IPS-15b (cell line): Measurements from ENCODE around the gene BNC2.

Source experiments
- H3K27me3 ChIP-seq: one replicate; pipeline ENCODE4 v1.6.1; 2013; ENCODE audit warnings: low read length; ENCODE audit not compliant: control insufficient read depth, insufficient read depth
- H3K36me3 ChIP-seq: one replicate; pipeline ENCODE4 v1.6.1; 2013; ENCODE audit warnings: low read length; ENCODE audit not compliant: control insufficient read depth, insufficient read depth
- H3K4me1 ChIP-seq: one replicate; pipeline ENCODE4 v1.6.1; 2013; ENCODE audit warnings: mild to moderate bottlenecking, low read length; ENCODE audit not compliant: control insufficient read depth, insufficient read depth
- H3K4me3 ChIP-seq: one replicate; pipeline ENCODE4 v1.5.1; 2013; ENCODE audit warnings: low read depth, low read length
- H3K9ac ChIP-seq: one replicate; pipeline ENCODE4 v1.6.1; 2013; ENCODE audit warnings: low read depth, mild to moderate bottlenecking, low read length
- H3K9me3 ChIP-seq: one replicate; pipeline ENCODE4 v1.6.1; 2013; ENCODE audit warnings: mild to moderate bottlenecking, low read length; ENCODE audit not compliant: control insufficient read depth, insufficient read depth

The BNC2 gene

DNA sequence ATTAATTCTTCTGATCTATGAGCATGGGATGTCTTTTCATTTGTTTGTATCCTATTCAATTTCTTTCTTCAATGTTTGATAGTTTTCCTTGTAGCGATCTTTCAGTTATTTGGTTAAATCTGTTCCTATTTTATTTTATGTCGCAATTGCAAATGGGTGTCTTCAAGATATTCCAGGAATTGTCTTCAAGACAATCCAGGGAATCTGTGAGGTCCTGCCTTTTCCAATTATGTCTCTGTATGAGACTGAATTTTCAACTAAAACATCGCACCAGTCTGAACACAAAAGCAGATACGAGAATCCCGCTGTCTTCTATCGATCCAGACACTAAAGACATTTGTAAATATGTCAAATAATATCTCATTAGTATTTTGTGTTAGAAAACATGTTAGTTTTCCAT is 485.5 kb downstream of the BNC2 start:
- Histone ChIP-seq H3K9ac (no peak overlapping the region), H3K4me1 (no peaks in the 10 kb centered on the region), H3K36me3 (no peaks in the 10 kb centered on the region), H3K4me3 (no peak overlapping the region), H3K27me3 (no peaks in the 10 kb centered on the region), H3K9me3 (no peaks in the 10 kb centered on the region)

DNA sequence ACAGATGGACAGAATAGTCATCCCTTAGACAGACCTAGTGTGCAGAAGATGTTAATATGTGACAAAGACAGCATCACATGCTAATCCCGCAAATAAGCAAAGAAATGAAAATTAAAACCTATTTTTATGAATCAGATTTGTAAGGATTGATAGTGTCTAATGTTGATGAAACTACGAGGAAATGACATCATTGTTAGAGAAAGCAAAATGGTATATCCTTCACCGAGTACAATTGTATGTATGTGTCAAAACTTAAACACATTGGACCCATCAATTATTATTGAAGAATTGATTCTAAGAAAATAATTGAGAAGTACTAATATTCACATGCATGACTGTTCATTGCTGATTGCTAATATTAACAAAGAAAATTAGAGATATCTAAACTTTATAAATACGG is 493.2 kb downstream of the BNC2 start:
- no peak overlapping the region for H3K9ac ChIP-seq
- H3K9me3 ChIP-seq, result no peaks in the 10 kb centered on the region
- no peaks in the 10 kb centered on the region for H3K27me3 ChIP-seq
- H3K4me3 ChIP-seq, result no peak overlapping the region
- H3K36me3 ChIP-seq, result no peaks in the 10 kb centered on the region
- no peaks in the 10 kb centered on the region for H3K4me1 ChIP-seq

DNA sequence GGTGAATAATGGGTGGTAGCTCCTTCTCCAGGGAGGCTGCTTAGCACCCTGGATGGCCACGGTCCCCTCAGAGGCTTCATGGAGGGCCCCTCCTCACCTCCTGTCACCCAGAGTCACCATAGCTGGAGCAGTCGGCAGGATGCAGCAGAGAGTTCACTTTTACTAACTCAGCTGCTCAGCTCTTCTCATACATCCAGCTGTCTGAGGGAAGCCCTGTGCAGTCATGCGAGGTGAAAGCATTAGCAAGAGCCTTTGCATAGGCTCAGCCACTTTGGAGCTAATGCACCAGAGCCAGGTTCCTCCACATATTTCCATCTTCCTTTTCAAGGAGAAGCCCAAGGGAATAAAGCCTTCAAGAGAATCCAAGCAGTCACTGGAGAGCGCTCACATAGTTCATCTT is 499.2 kb downstream of the BNC2 start:
- H3K9ac ChIP-seq, result no peak overlapping the region
- H3K4me3 ChIP-seq, result no peak overlapping the region
- H3K9me3 ChIP-seq, result no peaks in the 10 kb centered on the region
- H3K4me1 ChIP-seq, result no peaks in the 10 kb centered on the region
- H3K36me3 ChIP-seq, result no peaks in the 10 kb centered on the region
- H3K27me3 ChIP-seq, result no peaks in the 10 kb centered on the region

GRCh38 chr9:16370647-16371046 is 499.8 kb downstream of the BNC2 start:
- Histone ChIP-seq H3K27me3 (no peaks in the 10 kb centered on the region), H3K9me3 (no peaks in the 10 kb centered on the region), H3K9ac (no peak overlapping the region), H3K36me3 (no peaks in the 10 kb centered on the region), H3K4me1 (no peaks in the 10 kb centered on the region), H3K4me3 (no peak overlapping the region)

GRCh38 chr9:16369427-16369826 is 501.0 kb downstream of the BNC2 start:
- no peaks in the 10 kb centered on the region for H3K4me1 ChIP-seq

GRCh38 chr9:16368237-16369087 is 502.0 kb downstream of the BNC2 start:
- H3K9me3 ChIP-seq, result no peaks in the 10 kb centered on the region
- no peaks in the 10 kb centered on the region for H3K4me1 ChIP-seq
- H3K4me3 ChIP-seq, result no peak overlapping the region
- no peak overlapping the region for H3K9ac ChIP-seq
- H3K27me3 ChIP-seq, result no peaks in the 10 kb centered on the region
- no peaks in the 10 kb centered on the region for H3K36me3 ChIP-seq

More at GRCh38 chr9:16369427-16369826, 501.0 kb downstream of the BNC2 start:
- Histone ChIP-seq H3K9me3 (no peaks in the 10 kb centered on the region), H3K9ac (no peak overlapping the region), H3K36me3 (no peaks in the 10 kb centered on the region), H3K27me3 (no peaks in the 10 kb centered on the region), H3K4me3 (no peak overlapping the region)

- peaks cover 4% of the 10 kb centered on the region for H3K4me1 ChIP-seq
- H3K9me3 ChIP-seq, result no peaks in the 10 kb centered on the region
- H3K9ac ChIP-seq, result no peak overlapping the region
- H3K27me3 ChIP-seq, result no peaks in the 10 kb centered on the region
- H3K36me3 ChIP-seq, result no peaks in the 10 kb centered on the region
- H3K4me3 ChIP-seq, result no peak overlapping the region
Measured at GRCh38 chr9:16367605-16368231, 502.8 kb downstream of the BNC2 start.

DNA sequence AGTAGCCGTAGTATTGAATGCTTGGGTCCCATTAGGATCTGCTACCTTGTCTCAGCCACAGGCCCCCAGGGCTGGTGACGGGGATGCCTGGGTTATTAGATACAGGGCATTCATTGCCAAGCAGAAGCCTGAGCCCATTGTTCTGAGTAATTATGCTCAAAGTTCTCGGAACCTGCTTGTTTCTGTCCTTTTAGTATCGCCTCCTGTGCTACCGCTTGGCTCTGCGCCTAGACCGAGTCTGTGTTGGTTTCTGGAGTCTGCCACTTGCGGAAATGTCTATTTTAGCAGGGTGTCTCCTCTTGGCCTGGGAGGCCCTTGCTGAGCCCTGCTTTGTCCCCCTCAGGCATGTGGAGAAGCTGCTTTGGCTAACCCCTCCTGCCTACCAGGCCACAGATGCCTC is 506.1 kb downstream of the BNC2 start:
- Histone ChIP-seq H3K4me3 (no peak overlapping the region), H3K4me1 (peaks cover 6% of the 10 kb centered on the region), H3K27me3 (no peaks in the 10 kb centered on the region), H3K9me3 (no peaks in the 10 kb centered on the region), H3K36me3 (no peaks in the 10 kb centered on the region), H3K9ac (no peak overlapping the region)

DNA sequence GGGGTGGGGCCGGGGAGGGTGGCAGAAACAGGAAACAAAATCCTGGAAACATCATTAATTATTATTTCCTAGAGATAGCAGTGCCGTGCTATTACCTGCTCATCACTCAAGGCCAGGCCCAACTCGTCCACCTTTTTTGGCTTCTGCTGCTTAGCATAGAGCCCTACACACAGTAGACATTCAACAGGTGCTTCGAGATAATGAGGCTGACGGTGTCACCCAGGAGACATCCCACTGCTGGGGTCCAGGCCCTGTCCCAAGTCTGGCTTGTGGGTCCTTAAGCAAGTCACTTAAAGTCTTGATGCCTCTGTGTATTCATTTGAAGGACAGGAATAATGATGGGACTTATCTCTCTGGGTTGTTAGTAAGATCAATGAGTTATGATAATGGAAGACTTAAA is 506.6 kb downstream of the BNC2 start:
- Histone ChIP-seq H3K9ac (no peak overlapping the region), H3K27me3 (no peaks in the 10 kb centered on the region), H3K9me3 (no peaks in the 10 kb centered on the region), H3K36me3 (no peaks in the 10 kb centered on the region), H3K4me3 (no peak overlapping the region), H3K4me1 (peaks cover 6% of the 10 kb centered on the region)

- Histone ChIP-seq H3K4me1 (peaks cover 6% of the 10 kb centered on the region), H3K9ac (no peak overlapping the region), H3K4me3 (no peak overlapping the region), H3K9me3 (no peaks in the 10 kb centered on the region), H3K27me3 (no peaks in the 10 kb centered on the region), H3K36me3 (no peaks in the 10 kb centered on the region)
Measured at GRCh38 chr9:16363073-16363781, 507.2 kb downstream of the BNC2 start.

- H3K4me3 ChIP-seq, result no peak overlapping the region
Measured at GRCh38 chr9:16361939-16362338, 508.5 kb downstream of the BNC2 start.

More at GRCh38 chr9:16361939-16362338, 508.5 kb downstream of the BNC2 start:
- peaks cover 6% of the 10 kb centered on the region for H3K4me1 ChIP-seq
- H3K27me3 ChIP-seq, result no peaks in the 10 kb centered on the region
- H3K9me3 ChIP-seq, result no peaks in the 10 kb centered on the region
- no peaks in the 10 kb centered on the region for H3K36me3 ChIP-seq
- H3K9ac ChIP-seq, result no peak overlapping the region
